T-cell (primary cell): Measurements from ENCODE around the gene B3GNT7. TPM values are rescaled to one million over a fixed set of nuclear protein-coding genes. Genes with fewer than 3 reads are reported as not detected.

ENCODE experiments used
- ATAC-seq, 4 experiments: fragments of 200-7000 bp in 3 of 4; fragments of 150-1000 bp in 1 of 4; cut with Tn5 transposase; replicated peaks in 1 of 4; 1 replicate in 3 of 4; 2 replicates in 1 of 4; pipeline ENCODE4 v1.10.0; 2021; ENCODE audit warnings: moderate library complexity in 3 of 4, mild to moderate bottlenecking in 2 of 4, moderate number of reproducible peaks in 1 of 4
- CTCF ChIA-PET, 2 donors: fragments of 300-600 bp; sonication (Branson Sonifier 250); formaldehyde crosslinking; loops; one replicate each; lab custom pipeline; 2022; ENCODE audit warnings: antibody characterized with exemption in 2 of 2; lab: Charles Lee
- POLR2A ChIA-PET, 2 donors: fragments of 300-600 bp; sonication (Branson Sonifier 250); formaldehyde crosslinking; loops; one replicate each; lab custom pipeline; 2022; ENCODE audit warnings: antibody characterized with exemption in 2 of 2; lab: Charles Lee
- DNase-seq, 35 experiments: peaks; one replicate each; pipeline versions ENCODE4 v3.0.0 to v3.0.0-alpha.2; 2013 to 2023
- H3K27ac ChIP-seq: one replicate; pipeline ENCODE4 v1.5.1; 2013; ENCODE audit warnings: low read length
- H3K27me3 ChIP-seq, 2 experiments: replicated peaks in 1 of 2; 1 replicate in 1 of 2; 2 replicates in 1 of 2; pipeline versions ENCODE4 v1.6.1 to v1.7.0; 2013; ENCODE audit warnings: low read length in 1 of 2, mixed read lengths in 1 of 2; ENCODE audit not compliant: control insufficient read depth in 2 of 2, insufficient read depth in 2 of 2; ENCODE audit errors: extremely low read depth in 1 of 2
- H3K36me3 ChIP-seq, 2 donors: 1 replicate in 1 of 2; 2 replicates in 1 of 2; pipeline versions ENCODE4 v1.6.1 to v1.7.0; 2013; ENCODE audit warnings: low read length in 1 of 2; ENCODE audit not compliant: control insufficient read depth in 2 of 2, insufficient read depth in 1 of 2; ENCODE audit errors: extremely low read depth in 1 of 2
- H3K4me1 ChIP-seq, 2 experiments: 1 replicate in 1 of 2; 2 replicates in 1 of 2; pipeline versions ENCODE4 v1.6.1 to v1.7.0; 2013; ENCODE audit warnings: low read length in 2 of 2, mixed read lengths in 1 of 2; ENCODE audit not compliant: insufficient read depth in 2 of 2, control insufficient read depth in 1 of 2; ENCODE audit errors: extremely low read depth in 1 of 2
- H3K4me3 ChIP-seq, 2 donors: 1 replicate in 1 of 2; 2 replicates in 1 of 2; pipeline versions ENCODE4 v1.5.1 to v1.7.0; 2013; ENCODE audit warnings: mild to moderate bottlenecking in 2 of 2, low read length in 1 of 2, moderate library complexity in 1 of 2; ENCODE audit not compliant: control insufficient read depth in 1 of 2; ENCODE audit errors: extremely low read depth in 1 of 2
- H3K9me3 ChIP-seq: 2 replicates; pipeline ENCODE4 v1.7.0; 2013
- H3K27ac Mint-ChIP-seq, 2 donors: one replicate each; pipeline ENCODE4 v1.8.0; 2020 to 2021; ENCODE audit warnings: mild to moderate bottlenecking in 2 of 2, mixed read lengths in 2 of 2
- H3K27me3 Mint-ChIP-seq, 2 donors: one replicate each; pipeline ENCODE4 v1.8.0; 2021 to 2022; ENCODE audit warnings: mixed read lengths in 2 of 2
- H3K36me3 Mint-ChIP-seq: one replicate; pipeline ENCODE4 v1.8.0; 2021; ENCODE audit warnings: mixed read lengths
- H3K4me1 Mint-ChIP-seq, 3 donors: one replicate each; pipeline ENCODE4 v1.8.0; 2020 to 2022; ENCODE audit warnings: mixed read lengths in 3 of 3, mild to moderate bottlenecking in 1 of 3
- H3K4me3 Mint-ChIP-seq, 3 donors: one replicate each; pipeline ENCODE4 v1.8.0; 2020 to 2022; ENCODE audit warnings: mild to moderate bottlenecking in 3 of 3, mixed read lengths in 3 of 3, moderate library complexity in 3 of 3
- H3K9me3 Mint-ChIP-seq, 3 donors: one replicate each; pipeline ENCODE4 v1.8.0; 2020 to 2022; ENCODE audit warnings: mixed read lengths in 3 of 3
- WGBS: methylation state at CpG from one replicate; pipeline ENCODE4 v1.1.5; 2013; ENCODE audit warnings: missing lambda C conversion rate; ENCODE audit not compliant: insufficient coverage; 5-methylcytosine and 5-hydroxymethylcytosine counted together
- total RNA-seq, 35 experiments: library from RNA in 6 of 35; stranded (reverse) in 6 of 35; fragments of 120-200 nt in 1 of 35; gene quantifications; one replicate each; pipeline versions ENCODE4 v1.2.1 to v1.2.4 and lab custom pipeline; 2013 to 2026

Gene B3GNT7
- total RNA-seq, 5 donors from 2014 or later (not counting 1 experiment from before 2014, with no cell fraction given), result 0.30 to 2.0 (median 0.68) TPM

DNA sequence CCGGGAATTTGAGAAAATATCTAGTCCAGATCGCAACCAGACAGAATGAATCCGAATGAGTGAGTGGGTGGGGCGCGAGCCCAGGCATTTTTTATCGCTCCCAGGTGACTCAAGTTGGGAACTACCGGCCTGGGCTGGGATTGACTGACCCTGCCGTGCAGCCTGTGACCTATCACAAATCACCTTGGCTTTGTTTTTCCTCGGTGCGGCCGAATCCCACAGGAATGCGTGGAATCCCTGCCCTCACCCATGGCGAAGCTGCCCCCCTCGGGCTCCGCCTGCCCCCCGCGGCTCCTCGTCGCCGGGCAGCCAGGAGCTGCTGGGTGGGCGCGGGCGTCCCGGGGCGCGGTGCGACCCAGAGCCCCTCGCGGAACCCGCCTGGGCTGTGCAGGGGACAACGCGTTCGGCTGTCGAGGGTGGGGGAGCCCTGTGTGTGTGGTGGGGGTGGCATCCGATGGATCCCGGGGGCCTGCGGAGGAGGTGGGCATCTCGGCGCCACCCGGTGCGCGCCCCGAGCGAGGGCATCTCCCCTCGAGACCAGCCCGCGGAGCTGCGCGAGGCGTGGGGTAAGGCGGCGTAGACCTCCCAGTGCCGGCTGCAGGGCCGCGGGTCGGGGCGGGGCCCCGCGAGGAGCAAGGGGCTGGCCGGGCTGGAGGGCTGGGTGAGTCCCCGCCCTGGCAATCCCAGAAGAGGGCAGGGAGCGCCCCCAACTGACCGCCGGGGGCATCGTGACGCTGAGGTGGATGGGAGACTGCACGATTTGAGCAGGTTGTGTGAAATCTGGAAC lies 16.5 kb downstream of the B3GNT7 start:
- ChIA-PET CTCF (interaction anchor here (0.6 to 2.9 kb wide), 4 partner anchors 14 to 308 kb away, joined by 4 to 11 read pairs (median 4); no protein-coding TSS in a partner anchor), POLR2A (no interaction called here)
- Histone ChIP-seq H3K36me3 (no peaks in the 10 kb centered on the region), H3K27ac (no peak overlapping the region), H3K4me1 (peaks cover 5 to 11% of the 10 kb centered on the region in 2 experiments), H3K4me3 (peak overlapping the region in 1 of 2 donors; percentile 67), H3K9me3 (no peaks in the 10 kb centered on the region), H3K27me3 (peaks cover 0 to 56% of the 10 kb centered on the region in 2 experiments)
- 5% methylated on average over 61 of the region's 67 CpGs for WGBS
- DNase-seq, result peak in 34 of 35 experiments; percentile 14 to 76 (median 58)
- peaks cover 38 to 42% of the 10 kb centered on the region in 2 donors for H3K27me3 Mint-ChIP-seq
- H3K4me1 Mint-ChIP-seq, result peaks cover 0 to 9% (median 9%) of the 10 kb centered on the region in 3 donors
- H3K4me3 Mint-ChIP-seq, result peak overlapping the region; percentile 62 to 67 (median 66)
- ATAC-seq, result peak; percentile 92 to 98 (median 96)
- peaks cover 11% of the 10 kb centered on the region for H3K36me3 Mint-ChIP-seq
- peaks cover 0 to 4% (median 0%) of the 10 kb centered on the region in 3 donors for H3K9me3 Mint-ChIP-seq
- no peak overlapping the region for H3K27ac Mint-ChIP-seq

- peaks cover 5 to 11% of the 10 kb centered on the region in 2 experiments for H3K4me1 ChIP-seq
- CTCF ChIA-PET, result interaction anchor here (0.6 to 2.9 kb wide), 3 partner anchors 13 to 309 kb away, joined by 4 to 11 read pairs (median 5); no protein-coding TSS in a partner anchor
- H3K4me3 ChIP-seq, result peak overlapping the region in 1 of 2 donors; percentile 67
- Mint-ChIP-seq H3K27me3 (peaks cover 38 to 42% of the 10 kb centered on the region in 2 donors), H3K4me1 (peaks cover 0 to 8% (median 8%) of the 10 kb centered on the region in 3 donors), H3K9me3 (peaks cover 0 to 4% (median 0%) of the 10 kb centered on the region in 3 donors), H3K36me3 (peaks cover 11% of the 10 kb centered on the region), H3K27ac (no peak overlapping the region), H3K4me3 (peak overlapping the region in 1 of 3 donors; percentile 27)
- POLR2A ChIA-PET, result no interaction called here
- H3K36me3 ChIP-seq, result no peaks in the 10 kb centered on the region
- H3K9me3 ChIP-seq, result no peaks in the 10 kb centered on the region
- ATAC-seq, result no peak
- peaks cover 0 to 62% of the 10 kb centered on the region in 2 experiments for H3K27me3 ChIP-seq
- H3K27ac ChIP-seq, result no peak overlapping the region
- no peak for DNase-seq
- WGBS, result 50% methylated on average over 1 of the region's 9 CpGs
Observed at GRCh38 chr2:231412618-231412963, 17.1 kb downstream of the B3GNT7 start.

- no peak overlapping the region for H3K27ac ChIP-seq
- Mint-ChIP-seq H3K4me3 (no peak overlapping the region), H3K9me3 (peaks cover 0 to 4% (median 0%) of the 10 kb centered on the region in 3 donors), H3K27me3 (peaks cover 38 to 40% of the 10 kb centered on the region in 2 donors), H3K4me1 (peaks cover 0 to 8% (median 8%) of the 10 kb centered on the region in 3 donors), H3K27ac (no peak overlapping the region), H3K36me3 (peaks cover 11% of the 10 kb centered on the region)
- DNase-seq (no peak), ATAC-seq (no peak)
- ChIA-PET POLR2A (no interaction called here), CTCF (interaction anchor here in 1 of 2 donors (2.9 kb wide), 1 partner anchor 309 kb away, joined by 11 read pairs; no protein-coding TSS in a partner anchor)
- 90% methylated on average over 2 of the region's 6 CpGs for WGBS
- no peaks in the 10 kb centered on the region for H3K36me3 ChIP-seq
- H3K4me3 ChIP-seq, result no peak overlapping the region
- peaks cover 0 to 63% of the 10 kb centered on the region in 2 experiments for H3K27me3 ChIP-seq
- H3K4me1 ChIP-seq, result peaks cover 5 to 11% of the 10 kb centered on the region in 2 experiments
- H3K9me3 ChIP-seq, result no peaks in the 10 kb centered on the region
Observed at GRCh38 chr2:231413456-231413855, 17.9 kb downstream of the B3GNT7 start.

GRCh38 chr2:231413921-231414476 lies 18.5 kb downstream of the B3GNT7 start:
- Histone ChIP-seq H3K4me1 (peaks cover 5 to 11% of the 10 kb centered on the region in 2 experiments), H3K36me3 (no peaks in the 10 kb centered on the region), H3K27ac (no peak overlapping the region), H3K4me3 (no peak overlapping the region), H3K27me3 (peaks cover 0 to 66% of the 10 kb centered on the region in 2 experiments), H3K9me3 (no peaks in the 10 kb centered on the region)
- H3K4me3 Mint-ChIP-seq, result peak overlapping the region in 1 of 3 donors; percentile 25
- ATAC-seq (no peak), DNase-seq (no peak)
- H3K27me3 Mint-ChIP-seq, result peaks cover 34 to 42% of the 10 kb centered on the region in 2 donors
- no peak overlapping the region for H3K27ac Mint-ChIP-seq
- H3K4me1 Mint-ChIP-seq, result peaks cover 0 to 8% (median 8%) of the 10 kb centered on the region in 3 donors
- H3K36me3 Mint-ChIP-seq, result peaks cover 11% of the 10 kb centered on the region
- CTCF ChIA-PET, result interaction anchor here in 1 of 2 donors (2.9 kb wide), 1 partner anchor 310 kb away, joined by 11 read pairs; no protein-coding TSS in a partner anchor
- 83% methylated on average over 9 of the region's 15 CpGs for WGBS
- POLR2A ChIA-PET, result no interaction called here
- peaks cover 0 to 4% (median 0%) of the 10 kb centered on the region in 3 donors for H3K9me3 Mint-ChIP-seq

DNA sequence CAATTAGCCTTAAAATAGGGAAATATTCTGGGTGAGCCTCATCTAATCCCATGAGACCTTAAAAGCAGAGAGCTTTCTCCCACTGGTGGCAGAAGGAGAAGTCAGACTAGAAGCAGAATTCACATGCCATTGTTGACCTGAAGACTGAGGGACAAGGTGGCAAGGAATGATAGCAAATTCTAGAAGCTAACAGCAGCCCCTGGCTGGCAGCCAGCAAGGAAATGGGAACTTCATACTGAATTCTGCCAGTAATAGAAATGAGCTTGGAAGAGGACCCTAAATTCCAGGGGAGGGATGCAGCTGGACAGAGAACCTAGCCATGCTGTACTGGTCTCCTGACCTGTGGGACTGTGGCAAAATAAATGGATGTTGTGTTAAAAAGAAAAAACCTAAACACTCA lies 19.5 kb downstream of the B3GNT7 start:
- Mint-ChIP-seq H3K36me3 (peaks cover 11% of the 10 kb centered on the region), H3K27ac (no peak overlapping the region), H3K4me1 (peaks cover 0 to 8% (median 8%) of the 10 kb centered on the region in 3 donors), H3K9me3 (peaks cover 0 to 4% (median 0%) of the 10 kb centered on the region in 3 donors), H3K4me3 (no peak overlapping the region), H3K27me3 (peaks cover 34 to 44% of the 10 kb centered on the region in 2 donors)
- Histone ChIP-seq H3K27ac (no peak overlapping the region), H3K4me3 (no peak overlapping the region), H3K36me3 (no peaks in the 10 kb centered on the region), H3K9me3 (no peaks in the 10 kb centered on the region), H3K27me3 (peaks cover 0 to 64% of the 10 kb centered on the region in 2 experiments), H3K4me1 (peaks cover 5 to 11% of the 10 kb centered on the region in 2 experiments)
- no peak for ATAC-seq
- POLR2A ChIA-PET, result no interaction called here
- DNase-seq, result no peak
- CTCF ChIA-PET, result interaction anchor here in 1 of 2 donors (0.7 kb wide), 1 partner anchor 38 kb away, joined by 14 read pairs; no protein-coding TSS in a partner anchor
